GM23338 (cell line): ENCODE data around the gene AKAP13.

Experiments used
- CTCF ChIP-seq, 2 experiments: fragments of 200-600 bp in 1 of 2; sonication (generic) in 1 of 2; conservative IDR thresholded peaks; 2 replicates each; pipeline versions ENCODE4 v1.5.1 to v1.6.1; 2016 to 2017; ENCODE audit warnings: antibody characterized with exemption in 2 of 2, low read depth in 2 of 2, mild to moderate bottlenecking in 2 of 2, moderate library complexity in 1 of 2
- EZH2 ChIP-seq: fragments of 200-600 bp; sonication (generic); IDR thresholded peaks from one replicate; pipeline ENCODE4 v1.8.0; 2017; ENCODE audit warnings: antibody characterized with exemption, mild to moderate bottlenecking, low read depth; ENCODE audit not compliant: unreplicated experiment
- EZH2phosphoT487 ChIP-seq: fragments of 200-600 bp; sonication (generic); IDR thresholded peaks from one replicate; pipeline ENCODE4 v1.8.1; 2018; ENCODE audit warnings: antibody characterized with exemption; ENCODE audit not compliant: unreplicated experiment
- POLR2AphosphoS5 ChIP-seq: IDR thresholded peaks from 2 replicates; pipeline ENCODE4 v1.6.1; 2016; ENCODE audit warnings: antibody characterized with exemption, low read depth

GRCh38 chr15:85406916-85407315 is 26.5 kb downstream of the AKAP13 start:
- no peak for TF ChIP-seq POLR2AphosphoS5
- TF ChIP-seq CTCF (conservative IDR thresholded peaks at IDR 0.05; ENCODE audit: low read depth in 2 of 2): no peak
- no peak for TF ChIP-seq EZH2phosphoT487
- TF ChIP-seq EZH2: no peak
